GM13977 (cell line): ENCODE measurements around the gene ERC2.

ENCODE experiments used
- DNase-seq: peaks from one replicate; pipeline ENCODE4 v3.0.0; 2012; ENCODE audit warnings: low spot score
- CTCF ChIP-seq: IDR thresholded peaks from 2 replicates; pipeline ENCODE4 v1.5.1; 2012; ENCODE audit warnings: mild to moderate bottlenecking, control low read depth; ENCODE audit not compliant: insufficient read depth; ENCODE audit errors: extremely low read depth, missing control alignments
- in situ Hi-C: fragments of 300-500 bp; cut with MboI; formaldehyde crosslinking; loops from one replicate; pipeline ENCODE4 v1.12.0; 2022; ENCODE audit warnings: low sequenced_read_pairs, low pct_unique_long_range_greater_than_20kb, mixed read lengths, inconsistent platforms; ENCODE audit not compliant: unreplicated experiment

ERC2 gene

GRCh38 chr3:55683666-55684270 is 784.5 kb downstream of the ERC2 start:
- TF ChIP-seq CTCF = no peak
- in situ Hi-C loops = no loop called here
- no peak for DNase-seq

GRCh38 chr3:55682461-55682860 is 785.8 kb downstream of the ERC2 start:
- TF ChIP-seq CTCF = no peak

GRCh38 chr3:55678546-55679216 is 789.6 kb downstream of the ERC2 start:
- in situ Hi-C loops = no loop called here
- no peak for DNase-seq
- TF ChIP-seq CTCF = no peak

More at GRCh38 chr3:55682461-55682860, 785.8 kb downstream of the ERC2 start:
- in situ Hi-C loops = no loop called here
- no peak for DNase-seq

GRCh38 chr3:55676643-55677042 is 791.6 kb downstream of the ERC2 start:
- DNase-seq = no peak
- no peak for TF ChIP-seq CTCF
- in situ Hi-C loops = no loop called here

DNA sequence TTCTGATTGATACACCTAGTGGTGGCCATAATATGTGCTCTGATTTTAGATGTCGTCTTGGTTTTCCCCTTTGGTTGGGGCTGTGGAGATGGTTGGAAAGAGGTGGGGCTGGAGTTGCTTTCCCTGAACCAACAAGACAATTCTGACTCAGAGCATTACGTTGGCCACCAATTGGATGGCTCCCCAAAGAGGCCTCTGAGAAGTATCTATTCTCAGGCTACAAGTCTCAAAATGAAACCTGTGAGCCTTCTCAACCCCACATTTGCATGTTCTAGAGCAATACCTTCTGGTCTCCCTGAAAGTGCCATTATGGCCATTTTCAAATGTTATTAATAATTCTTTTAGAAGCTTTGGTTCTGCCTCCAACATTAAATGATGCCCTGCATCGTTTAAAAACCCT is 792.8 kb downstream of the ERC2 start:
- no peak for TF ChIP-seq CTCF

DNA sequence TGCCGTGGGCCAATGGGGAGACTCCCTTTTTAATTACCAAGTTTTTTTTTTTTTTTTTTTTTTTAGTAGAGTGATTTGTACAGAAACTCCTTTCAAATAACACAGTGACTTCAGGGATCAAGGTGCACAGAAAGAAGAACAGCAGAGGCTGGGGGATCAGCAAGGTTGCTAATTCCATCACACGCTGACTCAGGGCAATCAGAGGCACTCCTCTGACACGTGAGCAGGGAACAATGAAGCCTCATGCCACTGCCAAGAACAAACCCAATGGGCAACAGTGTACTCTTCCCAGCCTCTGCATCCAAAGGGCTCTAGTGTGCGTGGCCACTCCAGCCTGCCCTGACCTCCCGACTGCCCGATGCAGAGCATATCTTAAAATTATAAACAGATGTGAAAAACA is 794.5 kb downstream of the ERC2 start:
- in situ Hi-C loops = no loop called here
- DNase-seq = no peak
- no peak for TF ChIP-seq CTCF

More for the DNA sequence above, 792.8 kb downstream of the ERC2 start:
- in situ Hi-C loops = no loop called here
- DNase-seq = peak; percentile 59

DNA sequence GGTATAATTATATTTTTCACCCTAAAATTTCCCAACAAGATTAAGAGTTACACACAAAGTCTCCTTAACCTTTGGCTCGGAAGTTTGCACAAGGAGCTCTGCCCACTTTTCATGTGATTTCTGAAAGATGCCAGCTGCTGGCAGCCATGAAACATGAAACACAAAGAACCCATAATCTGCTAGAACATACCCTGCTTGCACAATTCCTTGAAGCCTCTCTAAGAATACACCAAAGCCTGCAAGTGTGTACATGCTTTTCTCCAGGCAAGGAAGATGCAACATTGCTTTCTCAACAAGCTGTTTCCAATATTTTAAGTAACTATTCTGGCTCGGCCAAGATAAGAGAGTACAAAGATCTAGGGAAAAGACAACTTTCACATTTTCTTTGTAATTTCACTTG is 799.1 kb downstream of the ERC2 start:
- no peak for TF ChIP-seq CTCF
- no peak for DNase-seq
- in situ Hi-C loops = no loop called here
